HepG2 (cell line): ENCODE measurements around the gene SUSD4. TPM values are rescaled to one million over a fixed set of nuclear protein-coding genes. Genes with fewer than 3 reads are reported as not detected.

Experiments used
- ATAC-seq: fragments of 200-7000 bp; cut with Tn5 transposase; 3 replicates; pipeline ENCODE4 v1.9.1; 2020; ENCODE audit warnings: mild to moderate bottlenecking, moderate library complexity
- BruUV-seq: library from RNA; stranded (reverse); fragments of 400-500 nt; replicated peaks from 2 replicates; lab custom pipeline; 2021; lab: Mats Ljungman, UMichigan
- CTCF ChIA-PET: fragments of 300-600 bp; formaldehyde crosslinking; extraction: SDS; loops from one replicate; lab custom pipeline; 2021; ENCODE audit warnings: low total read pairs, inconsistent platforms, low intra/inter-chr PET ratio; lab: Yijun Ruan, JAX
- POLR2A ChIA-PET: fragments of 350-600 bp; sonication (Branson Sonifier 250); formaldehyde crosslinking; loops from one replicate; lab custom pipeline; 2020; ENCODE audit warnings: antibody characterized with exemption, inconsistent platforms; lab: Yijun Ruan, JAX
- DNase-seq: peaks from one replicate; pipeline ENCODE4 v3.0.0-alpha.2; 2015; ENCODE audit warnings: low spot score
- FAIRE-seq: peaks from 3 replicates; lab custom pipeline; 2011; peaks lifted over from hg19 to GRCh38; lab: Jason Lieb, UNC
- H2AFZ ChIP-seq: one replicate; pipeline ENCODE4 v1.6.1; 2011; ENCODE audit warnings: low read length, inconsistent platforms
- H3K27ac ChIP-seq: fragments of 300-600 bp; 3 replicates; pipeline ENCODE4 v1.8.0; 2011; ENCODE audit warnings: mixed run types, mild to moderate bottlenecking, mixed read lengths, low read length, inconsistent platforms; ENCODE audit not compliant: insufficient read depth; ENCODE audit errors: extremely low read length
- H3K27me3 ChIP-seq, 2 experiments: fragments of 200-600 bp in 1 of 2; 2 replicates in 1 of 2; 3 replicates in 1 of 2; pipeline versions ENCODE4 v1.6.0 to v1.8.0; 2011; ENCODE audit warnings: low read length in 2 of 2, mild to moderate bottlenecking in 2 of 2, moderate library complexity in 2 of 2, inconsistent platforms in 1 of 2; ENCODE audit not compliant: insufficient read depth in 2 of 2, control insufficient read depth in 1 of 2
- H3K36me3 ChIP-seq, 2 experiments: fragments of 200-600 bp in 1 of 2; replicated peaks in 1 of 2; 2 replicates in 1 of 2; 3 replicates in 1 of 2; pipeline versions ENCODE4 v1.5.1 to v1.8.0; 2011; ENCODE audit warnings: low read length in 2 of 2, inconsistent platforms in 1 of 2; ENCODE audit not compliant: insufficient read depth in 2 of 2, control insufficient read depth in 1 of 2
- H3K4me1 ChIP-seq: 2 replicates; pipeline ENCODE4 v1.5.1; 2012; ENCODE audit warnings: low read length, inconsistent platforms; ENCODE audit not compliant: insufficient read depth
- H3K4me2 ChIP-seq: 2 replicates; pipeline ENCODE4 v1.6.0; 2011; ENCODE audit warnings: low read depth, low read length, inconsistent platforms
- H3K4me3 ChIP-seq, 3 experiments: fragments of 200-600 bp in 1 of 3; sonication (generic), shearing (Covaris generic) in 1 of 3; replicated peaks in 1 of 3; 2 replicates each; pipeline ENCODE4 v1.5.1; 2011 to 2016; ENCODE audit warnings: low read length in 3 of 3, inconsistent platforms in 2 of 3, low read depth in 2 of 3, mild to moderate bottlenecking in 2 of 3, control low read depth in 1 of 3, mixed read lengths in 1 of 3; ENCODE audit not compliant: insufficient read depth in 1 of 3
- H3K79me2 ChIP-seq: one replicate; pipeline ENCODE4 v1.6.1; 2011; ENCODE audit warnings: low read length, inconsistent platforms; ENCODE audit not compliant: insufficient read depth
- H3K9ac ChIP-seq: 2 replicates; pipeline ENCODE4 v1.6.0; 2011; ENCODE audit warnings: mild to moderate bottlenecking, low read depth, low read length, inconsistent platforms; ENCODE audit not compliant: insufficient read depth
- H3K9me3 ChIP-seq: 2 replicates; pipeline ENCODE4 v1.5.1; 2012; ENCODE audit warnings: mild to moderate bottlenecking, low read length
- H4K20me1 ChIP-seq: 2 replicates; pipeline ENCODE4 v1.6.0; 2011; ENCODE audit warnings: inconsistent platforms, mild to moderate bottlenecking, low read length, moderate library complexity; ENCODE audit not compliant: insufficient read depth
- AHR ChIP-seq: IDR thresholded peaks from 2 replicates; pipeline ENCODE4 v1.6.1; 2018; ENCODE audit warnings: missing genetic modification reagents, missing compliant biosample characterization
- ELF4 ChIP-seq: sonication (generic); formaldehyde crosslinking; IDR thresholded peaks from 2 replicates; pipeline ENCODE4 v1.5.0; 2020; ENCODE audit warnings: missing genetic modification reagents, mild to moderate bottlenecking, moderate library complexity, borderline replicate concordance
- HOXD1 ChIP-seq: sonication (generic); formaldehyde crosslinking; IDR thresholded peaks from 2 replicates; pipeline ENCODE4 v1.5.0; 2020; ENCODE audit warnings: missing genetic modification reagents
- KDM3A ChIP-seq: IDR thresholded peaks from 2 replicates; pipeline ENCODE4 v1.6.1; 2018; ENCODE audit warnings: low read depth, missing compliant biosample characterization
- KLF12 ChIP-seq: sonication (generic); formaldehyde crosslinking; IDR thresholded peaks from 2 replicates; pipeline ENCODE4 v1.4.0; 2020; ENCODE audit warnings: missing genetic modification reagents, borderline replicate concordance
- MLLT10 ChIP-seq: sonication (generic); formaldehyde crosslinking; IDR thresholded peaks from 2 replicates; pipeline ENCODE4 v1.4.0; 2020; ENCODE audit warnings: missing genetic modification reagents
- SPEN ChIP-seq: sonication (generic); formaldehyde crosslinking; IDR thresholded peaks from 2 replicates; pipeline ENCODE4 v1.5.1; 2020; ENCODE audit warnings: low read depth, mild to moderate bottlenecking, missing genetic modification reagents
- TCF12 ChIP-seq, 2 experiments: fragments of 450-650 bp in 1 of 2; sonication (generic) in 1 of 2; formaldehyde crosslinking in 1 of 2; IDR thresholded peaks; 2 replicates each; pipeline versions ENCODE4 v1.6.1 to v1.8.0; 2017 to 2022; ENCODE audit warnings: antibody characterized with exemption in 1 of 2, mild to moderate bottlenecking in 1 of 2, missing genetic modification reagents in 1 of 2, moderate library complexity in 1 of 2
- XRCC5 ChIP-seq: fragments of 200-400 bp; formaldehyde crosslinking; optimal IDR thresholded peaks from 2 replicates; pipeline ENCODE3; 2017; ENCODE audit warnings: mild to moderate bottlenecking, low read length
- ZBTB21 ChIP-seq: sonication (generic); formaldehyde crosslinking; IDR thresholded peaks from 2 replicates; pipeline ENCODE4 v1.4.0; 2020; ENCODE audit warnings: missing genetic modification reagents
- ZNF282 ChIP-seq: fragments of 450-650 bp; IDR thresholded peaks from 2 replicates; pipeline ENCODE4 v1.6.1; 2018; ENCODE audit not compliant: partially characterized antibody
- ZNF468 ChIP-seq: sonication (generic); formaldehyde crosslinking; IDR thresholded peaks from 2 replicates; pipeline ENCODE4 v1.8.0; 2022; ENCODE audit warnings: mild to moderate bottlenecking, moderate library complexity, missing genetic modification reagents
- ZNF547 ChIP-seq: sonication (generic); formaldehyde crosslinking; IDR thresholded peaks from 2 replicates; pipeline ENCODE4 v1.5.1; 2020; ENCODE audit warnings: mild to moderate bottlenecking, missing genetic modification reagents
- ZNF709 ChIP-seq: sonication (generic); formaldehyde crosslinking; IDR thresholded peaks from 2 replicates; pipeline ENCODE4 v1.5.0; 2020; ENCODE audit warnings: mild to moderate bottlenecking, missing genetic modification reagents
- WGBS: methylation state at CpG from one replicate; pipeline ENCODE4 v1.1.6; 2017; ENCODE audit warnings: low lambda C conversion rate; 5-methylcytosine and 5-hydroxymethylcytosine counted together
- in situ Hi-C: cut with HindIII; loops from 2 replicates; pipeline ENCODE4 v1.10.0; 2017; ENCODE audit warnings: low pct_unique_long_range_greater_than_20kb; ENCODE audit not compliant: extremely low pct_ligation_motif_present
- intact Hi-C: fragments of 100-400 bp; cut with micrococcal nuclease; formaldehyde crosslinking; loops from one replicate; pipeline ENCODE4 v1.10.0; 2022; ENCODE audit not compliant: unreplicated experiment
- polyA plus RNA-seq, 8 experiments: library from polyadenylated mRNA; depleted of rRNA in 3 of 8; stranded (reverse) in 7 of 8; unstranded in 1 of 8; fragments of >200 nt; fragmentation: Illumina TruSeq in 4 of 8; extraction: Trizol in 4 of 8; gene quantifications; 2 replicates each; pipeline versions ENCODE4 v1.2.1 to v1.2.3, GENCODE V29; 2011 to 2016; ENCODE audit warnings: low read depth in 4 of 8, missing spikeins in 1 of 8, mixed read lengths in 1 of 8; ENCODE audit not compliant: insufficient read depth in 1 of 8
- total RNA-seq, 5 experiments: library from RNA; depleted of rRNA; stranded (reverse); fragments of >200 nt; fragmentation: Illumina TruSeq; extraction: Trizol; gene quantifications; 2 replicates each; pipeline ENCODE4 v1.2.3, GENCODE V29; 2016; ENCODE audit warnings: low read depth in 1 of 5
- TF ChIP-seq, protein P1 (sequence below): sonication (generic); formaldehyde crosslinking; IDR thresholded peaks from 2 replicates; pipeline ENCODE4 v1.5.0; 2020; ENCODE audit warnings: missing genetic modification reagents
- TF ChIP-seq, protein P2 (sequence below): sonication (generic); formaldehyde crosslinking; IDR thresholded peaks from 2 replicates; pipeline ENCODE4 v1.5.0; 2020; ENCODE audit warnings: missing genetic modification reagents, mild to moderate bottlenecking, borderline replicate concordance

The SUSD4 gene
- total and polyA plus RNA-seq, 2 of the 13 experiments (the other 11 are each of a cell fraction or from before 2014, with no cell fraction given) = not detected

DNA sequence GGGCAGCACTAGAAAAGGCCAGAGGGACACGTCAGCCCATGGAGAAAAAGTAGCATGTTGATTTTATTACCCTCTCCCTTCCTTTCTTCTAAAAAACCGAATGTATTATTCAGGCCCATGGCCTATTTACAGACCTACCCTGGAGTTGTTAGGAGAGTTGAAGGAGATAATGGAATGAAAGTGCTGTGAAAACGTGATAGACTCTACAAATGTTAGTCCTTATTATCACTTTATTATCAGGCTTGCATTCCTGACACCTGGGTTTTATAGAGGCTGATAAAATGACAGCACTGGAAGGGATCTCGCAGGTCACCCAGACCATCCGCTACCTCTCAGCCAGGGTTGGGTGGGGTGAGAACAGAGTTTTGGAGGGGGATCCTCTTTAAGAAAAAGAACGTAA lies 160.3 kb downstream of the SUSD4 start:
- 21% methylated on average over 6 of the region's 6 CpGs for WGBS
- POLR2A ChIA-PET = no interaction called here
- Histone ChIP-seq H3K9ac (no peak overlapping the region), H3K4me2 (no peak overlapping the region), H3K9me3 (no peaks in the 10 kb centered on the region), H3K27ac (no peak overlapping the region), H4K20me1 (no peaks in the 10 kb centered on the region), H3K4me3 (no peak overlapping the region), H3K36me3 (no peaks in the 10 kb centered on the region), H3K4me1 (no peaks in the 10 kb centered on the region), H3K79me2 (no peaks in the 10 kb centered on the region), H2AFZ (no peak overlapping the region), H3K27me3 (peaks cover 0 to 2% of the 10 kb centered on the region in 2 experiments; a peak in 3 of 5 replicates)
- DNase-seq (no peak), ATAC-seq (no peak), FAIRE-seq (no peak)
- no peak for TF ChIP-seq KLF12 (CRISPR knock-in tag)
- no peak for TF ChIP-seq HOXD1 (CRISPR knock-in tag)
- TF ChIP-seq ZNF709 (CRISPR knock-in tag) = no peak
- no peak for TF ChIP-seq TCF12 (IDR thresholded peaks at IDR 0.05)
- TF ChIP-seq TCF12 (CRISPR knock-in tag; IDR thresholded peaks at IDR 0.05) = no peak
- no peak for TF ChIP-seq MLLT10
- no peak for TF ChIP-seq ZNF547 (CRISPR knock-in tag)
- no peak for TF ChIP-seq ZNF468
- no peak for TF ChIP-seq SPEN (CRISPR knock-in tag)
- intact Hi-C loops = no loop called here
- no TSS peak for BruUV-seq
- CTCF ChIA-PET = no interaction called here
- in situ Hi-C loops = no loop called here

DNA sequence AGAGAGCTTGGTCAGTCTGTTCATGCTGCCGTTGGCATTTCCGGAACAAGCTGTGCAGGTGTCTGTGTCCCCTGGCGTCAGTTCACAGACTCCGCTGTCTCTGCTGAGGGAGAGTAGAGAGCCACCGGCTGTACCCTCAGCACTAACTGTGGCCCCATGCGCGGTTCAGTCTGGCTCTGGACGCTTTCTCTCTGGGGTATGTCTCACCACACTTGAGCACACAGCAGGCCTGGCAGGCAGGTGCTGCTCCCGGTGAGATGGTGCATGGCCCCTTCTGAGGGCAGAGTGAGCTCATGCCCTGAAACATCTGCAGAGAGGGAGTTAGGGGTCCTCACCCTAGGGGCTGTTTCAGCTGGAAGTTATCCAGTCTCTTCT lies 161.0 kb downstream of the SUSD4 start:
- H2AFZ ChIP-seq = no peak overlapping the region
- WGBS = no CpG with 5 or more reads among the region's 9 CpGs
- in situ Hi-C loops (no loop called here), intact Hi-C loops (no loop called here)
- H3K27ac ChIP-seq = no peak overlapping the region
- ChIA-PET POLR2A (no interaction called here), CTCF (no interaction called here)
- BruUV-seq = no TSS peak
- no peaks in the 10 kb centered on the region for H3K36me3 ChIP-seq
- no peak for DNase-seq
- H3K4me1 ChIP-seq = no peaks in the 10 kb centered on the region
- no peak; the same call in 2 of the 3 replicates for ATAC-seq
- FAIRE-seq = no peak
- no peaks in the 10 kb centered on the region for H3K9me3 ChIP-seq
- H3K9ac ChIP-seq = no peak overlapping the region
- no peaks in the 10 kb centered on the region for H4K20me1 ChIP-seq
- peaks cover 0 to 2% of the 10 kb centered on the region in 2 experiments; a peak in 3 of 5 replicates for H3K27me3 ChIP-seq
- H3K4me2 ChIP-seq = no peak overlapping the region
- H3K4me3 ChIP-seq = no peak overlapping the region
- H3K79me2 ChIP-seq = no peaks in the 10 kb centered on the region
- TF ChIP-seq, protein P1, sequence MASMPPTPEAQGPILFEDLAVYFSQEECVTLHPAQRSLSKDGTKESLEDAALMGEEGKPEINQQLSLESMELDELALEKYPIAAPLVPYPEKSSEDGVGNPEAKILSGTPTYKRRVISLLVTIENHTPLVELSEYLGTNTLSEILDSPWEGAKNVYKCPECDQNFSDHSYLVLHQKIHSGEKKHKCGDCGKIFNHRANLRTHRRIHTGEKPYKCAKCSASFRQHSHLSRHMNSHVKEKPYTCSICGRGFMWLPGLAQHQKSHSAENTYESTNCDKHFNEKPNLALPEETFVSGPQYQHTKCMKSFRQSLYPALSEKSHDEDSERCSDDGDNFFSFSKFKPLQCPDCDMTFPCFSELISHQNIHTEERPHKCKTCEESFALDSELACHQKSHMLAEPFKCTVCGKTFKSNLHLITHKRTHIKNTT (CRISPR knock-in tag) = no peak
- TF ChIP-seq KDM3A (CRISPR knock-in tag) = no peak
- no peak for TF ChIP-seq XRCC5
- TF ChIP-seq, protein P2, sequence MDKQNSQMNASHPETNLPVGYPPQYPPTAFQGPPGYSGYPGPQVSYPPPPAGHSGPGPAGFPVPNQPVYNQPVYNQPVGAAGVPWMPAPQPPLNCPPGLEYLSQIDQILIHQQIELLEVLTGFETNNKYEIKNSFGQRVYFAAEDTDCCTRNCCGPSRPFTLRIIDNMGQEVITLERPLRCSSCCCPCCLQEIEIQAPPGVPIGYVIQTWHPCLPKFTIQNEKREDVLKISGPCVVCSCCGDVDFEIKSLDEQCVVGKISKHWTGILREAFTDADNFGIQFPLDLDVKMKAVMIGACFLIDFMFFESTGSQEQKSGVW (CRISPR knock-in tag) = no peak
- no peak for TF ChIP-seq ELF4 (CRISPR knock-in tag)
- TF ChIP-seq ZBTB21 (CRISPR knock-in tag) = no peak
- no peak for TF ChIP-seq ZNF282
- no peak for TF ChIP-seq AHR (CRISPR knock-in tag)
